ENCODE results near the gene PJA2. TPM values are rescaled to one million over a fixed set of nuclear protein-coding genes. Genes with fewer than 3 reads are reported as not detected.

The PJA2 gene
- total and polyA plus RNA-seq, 9 donors: 58.8 to 122 (median 109) TPM

- 5 to 15% (median 13%) methylated on average over 1 of the region's 1 CpG for WGBS, 3 donors
- intact Hi-C loops (cut with DNase I): loop anchor here in 1 of 4 donors (5.0 to 10.0 kb wide), 2 partner anchors 72 to 286 kb away; no protein-coding TSS in a partner anchor
- Histone ChIP-seq H3K4me3 (peak overlapping the region; percentile 10), H3K4me1 (ENCODE audit: insufficient read depth) (peaks cover 4% of the 10 kb centered on the region), H3K36me3 (no peaks in the 10 kb centered on the region), H3K9me3 (no peaks in the 10 kb centered on the region), H3K27me3 (no peaks in the 10 kb centered on the region), H3K27ac (no peak overlapping the region)
- no peak for DNase-seq
- TF ChIP-seq POLR2A (IDR thresholded peaks at IDR 0.05): no peak
- TF ChIP-seq CTCF (IDR thresholded peaks at IDR 0.05): no peak
- TF ChIP-seq EP300 (IDR thresholded peaks at IDR 0.05): no peak
Measured at GRCh38 chr5:109406719-109407118, 3.1 kb downstream of the PJA2 start.

GRCh38 chr5:109404428-109404960 is 5.3 kb downstream of the PJA2 start:
- Histone ChIP-seq H3K36me3 (no peaks in the 10 kb centered on the region), H3K4me3 (no peak overlapping the region), H3K27ac (no peak overlapping the region), H3K27me3 (no peaks in the 10 kb centered on the region), H3K9me3 (no peaks in the 10 kb centered on the region), H3K4me1 (ENCODE audit: insufficient read depth) (peaks cover 4% of the 10 kb centered on the region)
- DNase-seq: no peak
- 78 to 94% (median 78%) methylated on average over 6 of the region's 6 CpGs for WGBS, 3 donors
- intact Hi-C loops (cut with DNase I): loop anchor here in 1 of 4 donors (10.0 kb wide), 1 partner anchor 70 kb away; no protein-coding TSS in a partner anchor
- TF ChIP-seq POLR2A (IDR thresholded peaks at IDR 0.05): no peak
- TF ChIP-seq EP300 (IDR thresholded peaks at IDR 0.05): no peak
- TF ChIP-seq CTCF (IDR thresholded peaks at IDR 0.05): no peak

- no peak for DNase-seq
- intact Hi-C loops (cut with DNase I): loop anchor here in 1 of 4 donors (10.0 kb wide), 1 partner anchor 69 kb away; no protein-coding TSS in a partner anchor
- Histone ChIP-seq H3K9me3 (no peaks in the 10 kb centered on the region), H3K4me3 (no peak overlapping the region), H3K4me1 (ENCODE audit: insufficient read depth) (peaks cover 4% of the 10 kb centered on the region), H3K27me3 (no peaks in the 10 kb centered on the region), H3K27ac (no peak overlapping the region), H3K36me3 (no peaks in the 10 kb centered on the region)
- no peak for TF ChIP-seq POLR2A (IDR thresholded peaks at IDR 0.05)
- TF ChIP-seq CTCF (IDR thresholded peaks at IDR 0.05): no peak
- no peak for TF ChIP-seq EP300 (IDR thresholded peaks at IDR 0.05)
- 97 to 98% (median 97%) methylated on average over 5 of the region's 5 CpGs for WGBS, 3 donors
Measured at GRCh38 chr5:109403469-109403868, 6.3 kb downstream of the PJA2 start.

- no peak for DNase-seq
- Histone ChIP-seq H3K27me3 (no peaks in the 10 kb centered on the region), H3K9me3 (no peaks in the 10 kb centered on the region), H3K4me3 (no peak overlapping the region), H3K27ac (no peak overlapping the region), H3K4me1 (ENCODE audit: insufficient read depth) (peaks cover 5% of the 10 kb centered on the region), H3K36me3 (no peaks in the 10 kb centered on the region)
- 89 to 91% (median 91%) methylated on average over 6 of the region's 6 CpGs for WGBS, 3 donors
- TF ChIP-seq POLR2A (IDR thresholded peaks at IDR 0.05) (no peak), CTCF (IDR thresholded peaks at IDR 0.05) (no peak), EP300 (IDR thresholded peaks at IDR 0.05) (no peak)
- intact Hi-C loops (cut with DNase I): no loop called here
Measured at GRCh38 chr5:109399092-109399759, 10.5 kb downstream of the PJA2 start.
